HG03469 (cell line): ENCODE data around the gene MYCBP2.

Source experiments
- ATAC-seq: cut with Tn5 transposase; IDR thresholded peaks from one replicate; pipeline ENCODE4 v1.9.1; 2021; ENCODE audit warnings: mild to moderate bottlenecking, moderate library complexity, moderate number of reproducible peaks; ENCODE audit not compliant: unreplicated experiment

MYCBP2 gene

GRCh38 chr13:77105051-77105450 is 221.8 kb downstream of the MYCBP2 start:
- no peak for ATAC-seq

GRCh38 chr13:77099415-77099814 is 227.5 kb downstream of the MYCBP2 start:
- no peak for ATAC-seq

- no peak for ATAC-seq
Measured at GRCh38 chr13:77095288-77095687, 231.6 kb downstream of the MYCBP2 start.

- no peak for ATAC-seq
Measured at GRCh38 chr13:77094773-77095172, 232.1 kb downstream of the MYCBP2 start.

GRCh38 chr13:77093735-77094134 is 233.2 kb downstream of the MYCBP2 start:
- ATAC-seq = no peak

GRCh38 chr13:77084755-77085154 is 242.1 kb downstream of the MYCBP2 start:
- no peak for ATAC-seq

GRCh38 chr13:77079902-77080413 is 246.9 kb downstream of the MYCBP2 start:
- ATAC-seq = no peak

- no peak for ATAC-seq
Measured at GRCh38 chr13:77067519-77067918, 259.4 kb downstream of the MYCBP2 start.

- no peak for ATAC-seq
Measured at GRCh38 chr13:77065461-77066147, 261.3 kb downstream of the MYCBP2 start.

GRCh38 chr13:77062097-77062496 is 264.8 kb downstream of the MYCBP2 start:
- ATAC-seq = no peak

GRCh38 chr13:77061362-77061761 is 265.5 kb downstream of the MYCBP2 start:
- ATAC-seq = no peak

- ATAC-seq = no peak
Measured at GRCh38 chr13:77056886-77057285, 270.0 kb downstream of the MYCBP2 start.

- ATAC-seq = no peak
Measured at GRCh38 chr13:77056382-77056781, 270.5 kb downstream of the MYCBP2 start.

- no peak for ATAC-seq
Measured at GRCh38 chr13:77055158-77055557, 271.7 kb downstream of the MYCBP2 start.

- ATAC-seq = no peak
Measured at GRCh38 chr13:77053192-77053591, 273.7 kb downstream of the MYCBP2 start.

GRCh38 chr13:77048681-77049080 is 278.2 kb downstream of the MYCBP2 start:
- no peak for ATAC-seq

GRCh38 chr13:77047649-77048343 is 279.1 kb downstream of the MYCBP2 start:
- no peak for ATAC-seq

- ATAC-seq = no peak
Measured at GRCh38 chr13:77042566-77043177, 284.2 kb downstream of the MYCBP2 start.

GRCh38 chr13:77040835-77041234 is 286.1 kb downstream of the MYCBP2 start:
- no peak for ATAC-seq

- ATAC-seq = no peak
Measured at GRCh38 chr13:77040076-77040475, 286.8 kb downstream of the MYCBP2 start.

- ATAC-seq = no peak
Measured at GRCh38 chr13:77038907-77039480, 287.9 kb downstream of the MYCBP2 start.

GRCh38 chr13:77036279-77036678 is 290.6 kb downstream of the MYCBP2 start:
- ATAC-seq = no peak
